H9 (cell line): ENCODE results near the gene GAD2. TPM values are rescaled to one million over a fixed set of nuclear protein-coding genes. Genes with fewer than 3 reads are reported as not detected.

Source experiments
- DNase-seq: peaks from one replicate; pipeline ENCODE4 v3.0.0-alpha.2; 2017
- H2AFZ ChIP-seq: one replicate; pipeline ENCODE4 v1.6.1; 2013; ENCODE audit warnings: mild to moderate bottlenecking, low read length, control low read depth, moderate library complexity
- H2AK5ac ChIP-seq: 2 replicates; pipeline ENCODE4 v1.6.1; 2013; ENCODE audit warnings: low read length, control low read depth, mixed read lengths; ENCODE audit not compliant: insufficient read length
- H2BK120ac ChIP-seq: one replicate; pipeline ENCODE4 v1.6.1; 2013; ENCODE audit warnings: low read depth, mild to moderate bottlenecking, low read length, control low read depth, inconsistent platforms; ENCODE audit not compliant: poor library complexity, severe bottlenecking
- H2BK12ac ChIP-seq: 2 replicates; pipeline ENCODE4 v1.6.1; 2013; ENCODE audit warnings: low read length, control low read depth, mixed read lengths, low read depth; ENCODE audit not compliant: insufficient read length
- H2BK15ac ChIP-seq: 2 replicates; pipeline ENCODE4 v1.6.1; 2013; ENCODE audit warnings: low read depth, low read length, control low read depth
- H2BK20ac ChIP-seq: one replicate; pipeline ENCODE4 v1.6.1; 2013; ENCODE audit warnings: low read depth, mild to moderate bottlenecking, low read length, control low read depth, inconsistent platforms; ENCODE audit not compliant: poor library complexity, severe bottlenecking
- H2BK5ac ChIP-seq: 2 replicates; pipeline ENCODE4 v1.6.1; 2013; ENCODE audit warnings: low read length, control low read depth, mixed read lengths; ENCODE audit not compliant: insufficient read length
- H3K14ac ChIP-seq: 2 replicates; pipeline ENCODE4 v1.6.1; 2013; ENCODE audit warnings: low read length, control low read depth; ENCODE audit not compliant: insufficient read depth
- H3K18ac ChIP-seq: 2 replicates; pipeline ENCODE4 v1.6.1; 2013; ENCODE audit warnings: low read depth, mild to moderate bottlenecking, mixed read lengths, low read length, control low read depth; ENCODE audit not compliant: insufficient read length
- H3K23ac ChIP-seq: 2 replicates; pipeline ENCODE4 v1.6.1; 2013; ENCODE audit warnings: low read length, control low read depth, mixed read lengths, low read depth; ENCODE audit not compliant: insufficient read length
- H3K23me2 ChIP-seq: 2 replicates; pipeline ENCODE4 v1.6.1; 2013; ENCODE audit warnings: low read depth, mild to moderate bottlenecking, mixed read lengths, low read length, control low read depth; ENCODE audit not compliant: insufficient read length, poor library complexity, severe bottlenecking
- H3K27ac ChIP-seq: 2 replicates; pipeline ENCODE4 v1.5.1; 2013; ENCODE audit warnings: low read length, control low read depth, mixed read lengths, low read depth; ENCODE audit not compliant: insufficient read length
- H3K27me3 ChIP-seq: 2 replicates; pipeline ENCODE4 v1.6.1; 2013; ENCODE audit warnings: low read length, control low read depth, inconsistent platforms; ENCODE audit not compliant: insufficient read depth
- H3K4ac ChIP-seq: 2 replicates; pipeline ENCODE4 v1.6.1; 2013; ENCODE audit warnings: low read depth, mild to moderate bottlenecking, control low read depth, inconsistent platforms, low read length, moderate library complexity
- H3K4me1 ChIP-seq: 2 replicates; pipeline ENCODE4 v1.6.1; 2013; ENCODE audit warnings: low read length, control low read depth, inconsistent platforms; ENCODE audit not compliant: insufficient read depth
- H3K4me2 ChIP-seq: 2 replicates; pipeline ENCODE4 v1.6.1; 2013; ENCODE audit warnings: low read length, control low read depth, mixed read lengths; ENCODE audit not compliant: insufficient read length, insufficient read depth
- H3K56ac ChIP-seq: 2 replicates; pipeline ENCODE4 v1.6.1; 2013; ENCODE audit warnings: low read depth, mild to moderate bottlenecking, mixed read lengths, low read length, control low read depth; ENCODE audit not compliant: insufficient read length
- H3K79me1 ChIP-seq: 2 replicates; pipeline ENCODE4 v1.6.1; 2013; ENCODE audit warnings: low read depth, mild to moderate bottlenecking, moderate library complexity, low read length, control low read depth, inconsistent platforms; ENCODE audit not compliant: insufficient read depth, poor library complexity, severe bottlenecking
- H3K79me2 ChIP-seq: 2 replicates; pipeline ENCODE4 v1.6.1; 2013; ENCODE audit warnings: low read length, control low read depth, inconsistent platforms; ENCODE audit not compliant: insufficient read depth
- H3K9ac ChIP-seq: 2 replicates; pipeline ENCODE4 v1.6.1; 2013; ENCODE audit warnings: low read length, control low read depth, mixed read lengths; ENCODE audit not compliant: insufficient read length; ENCODE audit errors: extremely low read depth
- H3K9me3 ChIP-seq: one replicate; pipeline ENCODE4 v1.6.1; 2013; ENCODE audit warnings: low read depth, low read length, inconsistent platforms; ENCODE audit not compliant: control insufficient read depth
- H3T11ph ChIP-seq: one replicate; pipeline ENCODE4 v1.6.1; 2013; ENCODE audit warnings: mild to moderate bottlenecking, low read length, control low read depth, inconsistent platforms
- H4K20me1 ChIP-seq: one replicate; pipeline ENCODE4 v1.6.1; 2013; ENCODE audit not compliant: control insufficient read depth, insufficient read length, insufficient read depth
- H4K5ac ChIP-seq: 2 replicates; pipeline ENCODE4 v1.6.1; 2013; ENCODE audit warnings: low read depth, mild to moderate bottlenecking, mixed read lengths, low read length, control low read depth; ENCODE audit not compliant: insufficient read length
- H4K8ac ChIP-seq: replicated peaks from 2 replicates; pipeline ENCODE4 v1.6.1; 2013; ENCODE audit warnings: low read length, control low read depth, mixed read lengths, low read depth; ENCODE audit not compliant: insufficient read length
- H4K91ac ChIP-seq: 2 replicates; pipeline ENCODE4 v1.6.1; 2013; ENCODE audit warnings: low read depth, mild to moderate bottlenecking, moderate library complexity, mixed read lengths, low read length, control low read depth; ENCODE audit not compliant: insufficient read length
- H3K27ac Mint-ChIP-seq, 3 experiments: 2 replicates in 2 of 3; 3 replicates in 1 of 3; pipeline ENCODE4 v1.8.0; 2020 to 2021; ENCODE audit warnings: mixed read lengths in 3 of 3, mild to moderate bottlenecking in 1 of 3, moderate library complexity in 1 of 3
- H3K27me3 Mint-ChIP-seq: 2 replicates; pipeline ENCODE4 v1.8.0; 2021; ENCODE audit warnings: low read depth, mild to moderate bottlenecking, moderate library complexity, mixed read lengths
- H3K36me3 Mint-ChIP-seq, 3 experiments: 2 replicates in 2 of 3; 3 replicates in 1 of 3; pipeline ENCODE4 v1.8.0; 2020 to 2021; ENCODE audit warnings: low read depth in 3 of 3, mixed read lengths in 3 of 3; ENCODE audit not compliant: insufficient read depth in 1 of 3
- H3K4me1 Mint-ChIP-seq, 2 experiments: 2 replicates each; pipeline ENCODE4 v1.8.0; 2020; ENCODE audit warnings: mixed read lengths in 2 of 2
- H3K4me3 Mint-ChIP-seq, 2 experiments: 2 replicates in 1 of 2; 3 replicates in 1 of 2; pipeline ENCODE4 v1.8.0; 2020 to 2021; ENCODE audit warnings: mild to moderate bottlenecking in 2 of 2, mixed read lengths in 2 of 2, moderate library complexity in 1 of 2
- H3K9me3 Mint-ChIP-seq, 2 experiments: 2 replicates in 1 of 2; 3 replicates in 1 of 2; pipeline ENCODE4 v1.8.0; 2020; ENCODE audit warnings: mild to moderate bottlenecking in 2 of 2, mixed read lengths in 2 of 2, moderate library complexity in 1 of 2
- CTCF ChIP-seq: fragments of 200-600 bp; sonication (generic); conservative IDR thresholded peaks from 3 replicates; pipeline ENCODE4 v1.8.0; 2021; ENCODE audit warnings: antibody characterized with exemption, mild to moderate bottlenecking
- WGBS: extraction: QIAGEN DNeasy Blood & Tissue Kit; methylation state at CpG from one replicate; pipeline ENCODE4 v1.1.7; 2013; ENCODE audit warnings: missing lambda C conversion rate, low lambda C conversion rate, mixed read lengths; ENCODE audit not compliant: insufficient read length; ENCODE audit errors: extremely low coverage; 5-methylcytosine and 5-hydroxymethylcytosine counted together
- total RNA-seq: library from RNA; stranded (reverse); gene quantifications from 2 replicates; pipeline ENCODE4 v1.2.1, GENCODE V29; 2021

Gene GAD2
- total RNA-seq, 1 experiment from 2014 or later = 2.0 TPM

GRCh38 chr10:26169466-26169865 lies 47.1 kb upstream of the GAD2 start:
- H4K8ac ChIP-seq = no peak overlapping the region
- no peak overlapping the region for H3K4ac ChIP-seq
- no peak overlapping the region for H2BK12ac ChIP-seq
- no peak overlapping the region for H3T11ph ChIP-seq
- H4K91ac ChIP-seq = no peak overlapping the region
- no peak overlapping the region for H3K9ac ChIP-seq
- no peaks in the 10 kb centered on the region for H3K27me3 ChIP-seq
- H3K4me1 ChIP-seq = peaks cover 3% of the 10 kb centered on the region; the same call in 1 of the 2 replicates
- H4K5ac ChIP-seq = no peak overlapping the region
- H3K23me2 ChIP-seq = no peaks in the 10 kb centered on the region
- H3K79me2 ChIP-seq = no peaks in the 10 kb centered on the region
- no peak overlapping the region for H2BK15ac ChIP-seq
- H3K4me2 ChIP-seq = no peak overlapping the region
- no peaks in the 10 kb centered on the region for H3K79me1 ChIP-seq
- no peak for TF ChIP-seq CTCF
- H2BK120ac ChIP-seq = no peak overlapping the region
- H3K14ac ChIP-seq = no peak overlapping the region
- H2AFZ ChIP-seq = no peak overlapping the region
- no peak overlapping the region for H3K27ac ChIP-seq
- WGBS = no CpG with 5 or more reads among the region's 2 CpGs
- no peak overlapping the region for H3K56ac ChIP-seq
- H2BK20ac ChIP-seq = no peak overlapping the region
- Mint-ChIP-seq H3K27me3 (no peaks in the 10 kb centered on the region; the same call in 1 of the 2 replicates), H3K9me3 (no peaks in the 10 kb centered on the region), H3K4me3 (no peak overlapping the region), H3K27ac (no peak overlapping the region), H3K4me1 (peaks cover 28 to 29% of the 10 kb centered on the region in 2 experiments), H3K36me3 (no peaks in the 10 kb centered on the region)
- H3K23ac ChIP-seq = no peak overlapping the region
- DNase-seq = no peak
- H2BK5ac ChIP-seq = no peak overlapping the region
- H2AK5ac ChIP-seq = no peak overlapping the region
- no peak overlapping the region for H3K18ac ChIP-seq
- H4K20me1 ChIP-seq = no peaks in the 10 kb centered on the region
- no peaks in the 10 kb centered on the region for H3K9me3 ChIP-seq
